GM21576 (cell line): ENCODE data around the gene MYLIP.
"Not testable (repeated sequence)": the region's sequence is repeated elsewhere in the genome, so short reads cannot be mapped to it uniquely, and the experiment has no call there.

ENCODE experiments used
- ATAC-seq: cut with Tn5 transposase; IDR thresholded peaks from one replicate; pipeline ENCODE4 v1.9.1; 2021; ENCODE audit warnings: mild to moderate bottlenecking, moderate library complexity; ENCODE audit not compliant: unreplicated experiment

The MYLIP gene

DNA sequence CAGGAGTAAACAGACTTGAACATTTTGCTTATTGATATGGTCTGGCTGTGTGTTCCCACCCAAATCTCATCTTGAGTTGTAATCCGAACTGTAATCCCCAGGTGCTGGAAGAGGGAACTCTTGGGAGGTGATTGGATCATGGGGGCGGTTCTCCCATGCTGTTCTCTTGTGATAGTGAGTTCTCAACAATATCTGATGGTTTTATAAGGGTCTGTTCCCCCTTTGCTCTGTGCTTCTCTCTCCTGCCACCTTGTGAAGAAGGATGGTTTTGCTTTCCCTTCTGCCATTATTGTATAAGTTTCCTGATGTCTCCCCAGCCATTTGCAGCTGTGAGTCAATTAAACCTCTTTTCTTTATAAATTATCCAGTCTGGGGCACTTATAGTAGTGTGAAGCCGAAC lies 40.0 kb downstream of the MYLIP start:
- ATAC-seq = no peak

DNA sequence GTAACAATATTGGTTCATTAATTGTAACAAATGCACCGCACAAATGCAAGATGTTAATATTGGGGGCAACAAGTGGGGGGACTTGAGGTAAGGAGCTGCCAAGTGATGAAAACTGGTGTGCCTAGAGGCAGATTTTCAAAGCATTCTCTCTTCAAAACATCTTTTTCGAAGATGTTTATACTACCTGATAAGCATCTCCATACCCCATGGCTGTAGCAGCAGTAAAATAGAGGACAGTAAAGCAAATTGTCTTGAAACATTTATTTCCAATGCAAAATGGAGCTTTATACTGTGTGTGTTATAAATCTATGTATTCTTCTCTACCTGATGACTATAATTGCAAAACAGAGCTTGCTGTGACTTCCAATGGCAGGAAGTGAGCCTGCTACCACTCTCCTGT lies 42.5 kb downstream of the MYLIP start:
- no peak for ATAC-seq

DNA sequence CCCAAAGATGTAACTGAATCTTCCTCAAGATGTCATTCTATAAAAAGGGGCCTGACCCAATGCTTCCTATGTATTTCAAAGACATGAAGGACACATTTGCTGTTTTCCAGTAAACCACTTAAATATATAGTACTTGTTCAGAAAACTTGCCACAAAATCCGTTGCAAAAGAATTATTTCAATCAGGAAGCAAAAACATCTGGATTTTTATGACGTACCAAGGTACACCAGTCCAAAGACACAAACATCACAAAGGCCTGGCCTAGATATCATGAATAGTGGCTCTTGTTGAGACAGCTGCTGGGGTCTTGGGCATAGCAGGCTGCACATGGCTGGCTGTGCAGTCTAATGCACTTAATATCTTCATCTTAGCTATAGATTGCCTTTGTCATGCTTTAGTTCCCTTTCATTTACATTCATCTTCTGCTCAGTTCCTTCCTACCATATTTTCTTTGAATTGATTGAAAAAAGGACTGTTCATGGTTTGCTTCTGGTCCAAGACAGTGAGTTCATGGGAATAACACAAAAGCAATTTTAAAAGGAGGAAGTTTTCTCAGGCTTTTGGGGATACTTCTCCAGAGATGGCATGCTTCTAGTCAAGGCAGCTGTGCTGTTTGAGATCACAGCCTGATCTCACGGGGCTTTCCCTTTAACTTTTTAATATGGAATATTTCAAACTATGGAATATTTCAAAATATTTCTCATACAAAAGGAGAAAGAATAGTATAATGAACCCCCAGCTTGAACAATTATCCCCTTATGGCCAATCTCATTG lies 44.5 kb downstream of the MYLIP start:
- ATAC-seq = no peak

DNA sequence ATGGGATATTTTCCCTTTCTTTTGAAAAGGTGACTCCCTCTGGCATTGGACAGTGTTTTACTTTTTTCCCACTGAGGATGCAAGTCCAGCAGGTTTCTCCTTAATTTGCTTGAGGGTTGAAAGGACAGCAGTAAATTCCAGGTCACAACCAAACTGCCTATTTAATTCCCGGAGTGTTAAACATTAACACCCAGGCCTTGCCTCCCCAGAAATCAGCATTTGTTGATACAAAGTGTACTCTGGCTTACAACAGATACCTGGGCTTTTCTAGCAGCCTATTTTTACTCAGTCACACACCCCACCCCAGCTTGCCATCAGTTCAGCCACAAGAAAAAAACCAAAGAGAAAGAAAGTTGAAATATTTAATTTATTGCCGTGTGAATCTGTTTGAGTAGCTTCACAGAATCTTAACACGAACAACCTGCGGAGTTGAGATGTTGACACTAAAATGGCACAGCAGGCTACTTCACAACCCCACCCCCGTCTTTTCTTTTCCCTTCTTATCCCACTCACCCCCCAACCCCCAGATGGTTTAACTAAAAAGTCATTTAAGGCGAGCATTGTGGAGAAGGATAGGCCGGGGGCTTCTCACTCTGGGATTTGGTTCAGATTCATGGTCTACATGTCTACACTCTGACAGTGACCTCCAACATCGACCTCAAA lies 45.7 kb downstream of the MYLIP start:
- no peak for ATAC-seq

DNA sequence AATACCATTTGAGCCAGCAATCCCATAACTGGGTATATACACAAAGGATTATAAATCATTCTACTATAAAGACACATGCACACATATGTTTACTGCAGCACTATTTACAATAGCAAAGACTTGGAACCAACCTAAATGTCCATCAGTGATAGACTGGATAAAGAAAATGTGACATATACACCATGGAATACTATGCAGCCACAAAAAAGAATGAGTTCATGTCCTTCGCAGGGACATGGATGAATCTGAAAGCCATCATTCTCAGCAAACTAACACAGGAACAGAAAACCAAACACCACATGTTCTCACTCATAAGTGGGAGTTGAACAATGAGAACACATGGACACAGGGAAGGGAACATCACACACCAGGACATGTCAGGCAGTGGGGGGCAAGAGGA lies 47.7 kb downstream of the MYLIP start:
- not testable (repeated sequence) for ATAC-seq

DNA sequence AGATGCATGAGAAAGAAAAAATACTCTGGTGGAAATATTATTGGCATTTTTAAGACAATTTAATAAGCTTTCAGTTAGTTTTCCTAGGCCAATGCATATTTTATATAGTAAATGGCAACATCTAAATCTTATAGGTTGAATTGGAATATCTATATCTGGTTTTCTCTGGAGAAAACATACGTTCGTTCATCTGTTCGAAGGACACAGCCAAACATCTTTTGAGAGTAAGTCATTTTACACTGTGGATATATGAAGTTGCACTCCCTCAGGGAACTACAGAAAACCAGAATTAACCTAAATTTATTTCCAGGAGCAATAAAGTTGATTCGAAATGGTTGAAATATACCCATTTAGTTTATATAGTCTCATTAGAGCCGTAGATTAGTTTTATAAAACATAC lies 49.0 kb downstream of the MYLIP start:
- no peak for ATAC-seq

DNA sequence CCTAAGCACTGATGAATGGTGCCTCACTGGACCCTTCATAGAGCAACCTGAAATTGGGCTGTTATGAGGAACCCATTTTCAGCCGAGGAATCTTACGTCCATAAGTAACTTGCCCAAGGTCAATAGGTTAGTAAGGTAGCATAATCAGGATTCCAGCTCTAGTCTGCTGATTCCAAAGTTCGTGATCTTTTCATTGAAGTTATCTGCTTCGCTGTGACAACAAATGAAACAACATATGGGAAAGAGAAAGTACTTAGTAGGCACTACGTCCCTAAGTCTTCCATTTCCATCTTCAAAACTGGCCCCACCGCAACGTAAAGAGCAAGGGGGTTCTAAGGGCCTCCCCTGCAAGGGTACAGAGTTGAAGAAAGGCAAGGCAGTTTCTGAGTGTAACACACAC lies 49.5 kb downstream of the MYLIP start:
- ATAC-seq = no peak

DNA sequence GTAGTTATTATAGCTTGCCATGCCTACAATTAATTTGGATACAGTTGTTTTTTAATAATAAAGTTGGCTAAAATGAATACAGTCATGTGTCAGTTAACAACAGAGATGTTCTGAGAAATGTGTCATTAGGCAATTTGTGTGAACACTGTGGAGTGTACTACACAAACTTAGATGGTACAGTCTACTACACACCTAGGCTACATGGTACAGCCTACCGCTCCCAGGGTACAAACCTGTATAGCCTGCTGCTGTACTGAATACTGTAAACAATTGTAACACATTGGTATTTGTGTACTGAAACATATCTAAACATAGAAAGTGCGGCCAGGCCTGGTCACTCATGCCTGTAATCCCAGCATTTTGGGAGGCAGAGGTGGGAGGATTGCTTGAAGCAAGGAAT lies 50.2 kb downstream of the MYLIP start:
- no peak for ATAC-seq

DNA sequence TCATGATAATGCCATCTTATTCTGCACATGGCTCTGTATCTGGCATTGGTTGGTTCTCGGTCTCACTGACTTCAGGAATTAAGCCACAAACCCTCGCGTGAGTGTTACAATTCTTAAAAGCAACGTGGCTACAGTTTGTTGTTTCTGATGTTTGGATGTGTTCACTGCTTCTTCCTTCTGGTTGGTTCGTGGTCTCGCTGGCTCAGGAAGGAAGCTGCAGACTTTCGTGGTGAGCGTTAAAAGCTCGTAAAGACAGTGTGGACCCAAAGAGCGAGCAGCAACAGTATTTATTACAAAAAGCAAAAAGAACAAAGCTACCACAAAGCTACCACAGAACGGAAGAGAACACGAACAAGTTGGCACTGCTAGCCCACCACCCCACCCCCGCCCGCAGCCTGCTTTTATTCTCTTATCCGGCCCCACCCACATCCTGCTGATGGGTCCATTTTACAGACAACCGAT lies 51.1 kb downstream of the MYLIP start:
- ATAC-seq = no peak

DNA sequence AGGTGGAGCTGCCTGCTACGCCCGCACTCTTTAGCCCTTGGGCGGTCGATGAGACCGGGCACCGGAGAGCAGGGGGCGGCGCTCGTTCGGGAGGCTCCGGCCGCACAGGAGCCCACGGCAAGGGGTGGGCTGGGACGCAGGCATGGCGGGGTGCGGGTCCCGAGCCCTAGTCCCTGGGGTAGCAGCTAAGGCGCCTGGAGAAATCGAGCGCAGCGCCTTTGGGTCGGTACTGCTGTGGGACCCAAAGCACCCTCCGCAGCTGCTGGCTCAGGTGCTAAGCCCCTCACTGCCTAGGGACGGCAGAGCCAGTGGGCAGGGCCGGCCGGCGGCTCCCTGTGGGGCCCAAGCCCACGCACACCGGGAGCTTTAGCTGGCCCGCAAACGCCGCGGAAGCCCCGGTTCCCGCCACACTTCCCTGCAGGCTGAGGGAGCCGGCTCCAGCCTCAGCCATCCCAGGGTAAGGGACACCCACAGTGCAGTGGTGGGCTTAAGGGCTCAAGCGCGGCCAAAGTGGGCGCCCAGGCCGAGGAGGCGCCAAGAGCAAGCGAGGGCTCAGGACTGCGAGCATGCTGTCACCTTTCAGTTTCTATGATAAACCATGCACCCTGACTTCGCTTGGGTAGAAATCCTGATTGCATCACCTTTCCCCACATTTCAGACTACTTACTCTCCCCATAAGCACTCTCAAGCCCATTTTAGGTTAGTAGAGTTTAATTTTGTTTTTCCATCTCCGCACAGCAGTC lies 52.0 kb downstream of the MYLIP start:
- no peak for ATAC-seq

DNA sequence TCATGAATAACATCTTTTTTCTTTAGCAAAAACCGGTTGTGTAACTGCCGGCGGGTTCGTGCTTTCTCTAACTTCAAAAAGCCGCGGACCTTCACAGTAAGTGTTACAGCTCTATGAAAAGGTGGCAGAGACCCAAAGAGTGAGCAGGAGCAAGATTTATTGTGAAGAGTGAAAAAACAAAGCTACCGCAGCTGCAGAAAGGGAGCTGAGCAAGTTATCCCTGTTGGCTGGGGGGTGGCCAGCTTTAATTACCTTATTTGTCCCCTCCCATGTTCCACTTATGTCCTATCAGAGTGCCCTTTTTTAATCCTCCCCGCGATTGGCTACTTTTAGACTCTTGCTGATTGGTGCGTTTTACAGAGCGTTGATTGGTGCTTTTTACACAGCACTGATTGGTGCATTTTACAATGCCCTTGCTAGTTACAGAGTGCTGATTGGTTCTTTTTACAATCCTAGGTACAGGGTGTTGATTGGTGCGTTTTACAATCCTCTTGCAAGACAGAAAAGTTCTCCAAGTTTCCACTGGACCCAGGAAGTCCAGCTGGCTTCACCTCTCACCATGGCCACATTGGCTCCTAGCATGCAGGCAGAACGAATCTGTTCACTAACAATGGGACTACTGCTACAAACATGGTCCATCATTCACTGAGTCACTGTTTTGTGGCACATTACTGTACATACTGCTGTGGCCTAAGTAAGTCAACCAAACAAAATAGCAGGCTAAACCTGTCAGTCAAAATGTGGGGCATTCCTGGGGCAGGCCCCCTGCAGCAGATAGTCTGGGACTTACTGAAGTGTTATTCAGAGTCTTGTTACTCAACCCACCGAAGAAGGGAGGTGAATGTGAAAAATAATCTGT lies 52.8 kb downstream of the MYLIP start:
- ATAC-seq = no peak

DNA sequence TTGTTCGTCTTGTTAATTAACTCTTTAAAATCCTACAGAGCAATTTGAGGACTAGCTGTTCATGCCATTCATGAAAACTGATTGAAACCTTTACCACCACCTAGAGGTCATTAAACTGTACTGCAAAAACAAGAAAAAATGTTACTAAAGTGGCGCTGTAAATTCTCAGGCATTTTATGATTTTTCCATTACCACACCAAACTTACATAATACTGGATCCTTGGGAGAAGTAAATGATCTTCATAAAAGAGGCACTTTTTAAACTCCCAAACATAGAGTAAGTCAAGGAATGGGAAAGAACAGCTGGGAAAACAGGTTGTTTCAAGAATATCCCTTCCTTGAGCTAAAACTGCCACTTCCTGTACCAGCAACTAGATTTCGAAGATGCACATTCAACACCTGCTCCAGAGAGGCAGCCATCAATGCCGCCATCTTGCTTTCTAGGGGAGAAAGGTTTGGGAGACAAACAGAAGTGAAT lies 54.3 kb downstream of the MYLIP start:
- no peak for ATAC-seq

DNA sequence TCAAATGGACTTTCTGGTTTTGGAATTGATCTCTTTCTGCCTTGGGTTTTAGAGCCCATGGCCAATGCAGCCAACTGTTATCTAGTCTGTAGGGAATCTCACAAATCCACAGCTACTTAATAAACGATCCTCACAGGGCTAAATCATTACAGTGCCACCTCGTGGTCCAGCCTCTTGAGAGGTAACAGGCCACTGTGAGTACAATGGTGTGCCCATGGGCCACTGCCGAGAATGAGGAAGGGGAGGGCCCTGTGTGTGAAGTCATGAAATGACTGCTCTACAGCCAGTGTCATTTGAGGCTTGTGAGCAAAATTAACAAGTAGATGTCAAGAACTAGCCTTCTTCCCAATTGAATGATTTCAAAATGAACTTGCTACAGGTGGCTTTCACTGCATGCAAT lies 55.2 kb downstream of the MYLIP start:
- ATAC-seq = peak; percentile 68

DNA sequence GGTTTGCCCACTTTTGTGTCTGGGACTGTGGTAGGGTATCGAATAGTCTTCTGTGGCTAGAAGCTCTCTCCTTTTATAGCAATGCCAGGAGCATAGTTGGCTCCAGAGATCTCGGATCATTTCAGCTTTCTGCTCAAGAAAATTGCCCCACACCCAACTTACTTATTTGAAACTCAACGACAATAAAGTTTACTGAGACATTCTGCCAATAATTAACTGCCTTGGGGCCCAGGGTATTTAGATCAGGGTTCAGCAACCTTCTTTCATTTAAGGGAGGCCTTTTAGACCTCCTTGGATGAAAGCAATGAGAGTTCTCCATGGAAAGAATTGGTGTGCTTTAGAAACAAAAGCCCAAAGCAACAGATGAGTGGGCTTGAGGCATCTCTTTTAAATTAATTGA lies 55.7 kb downstream of the MYLIP start:
- no peak for ATAC-seq

DNA sequence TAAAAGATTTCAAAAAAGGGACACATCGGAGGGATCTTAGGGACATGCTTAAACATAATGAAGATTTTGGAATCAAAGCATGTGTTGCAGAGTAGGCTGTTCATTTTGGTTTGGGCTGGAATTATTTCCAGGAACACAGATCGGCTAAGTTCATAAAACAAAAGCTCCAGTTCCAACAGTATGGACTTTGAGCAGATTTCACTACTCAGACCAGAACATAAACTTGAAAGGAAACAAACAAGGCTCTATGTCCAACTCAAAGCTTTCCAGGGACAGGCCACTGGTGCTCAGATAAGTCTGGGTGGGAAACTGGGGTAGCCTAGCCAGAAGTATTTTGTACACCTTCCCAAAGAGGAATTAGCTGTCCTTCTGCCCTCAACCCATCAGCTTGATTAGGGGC lies 58.3 kb downstream of the MYLIP start:
- ATAC-seq = no peak

DNA sequence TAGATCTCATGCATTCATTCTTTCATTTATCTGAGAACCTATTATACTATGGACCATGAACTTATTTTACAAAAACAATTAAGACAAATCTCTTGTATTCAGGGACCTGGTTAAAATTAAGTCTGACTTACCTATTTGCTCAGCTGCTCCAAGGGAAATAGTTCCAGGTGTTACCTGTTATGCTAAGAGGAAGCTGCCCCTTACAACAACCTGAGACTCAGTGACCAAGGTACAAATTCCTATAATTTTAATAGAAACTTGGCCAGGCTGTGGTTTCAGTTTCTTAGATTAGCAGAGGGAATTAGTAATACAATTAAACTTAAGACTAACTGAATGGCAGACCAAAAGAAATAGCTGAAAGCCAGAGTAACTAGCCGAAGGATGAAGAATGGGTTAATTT lies 61.3 kb downstream of the MYLIP start:
- no peak for ATAC-seq

DNA sequence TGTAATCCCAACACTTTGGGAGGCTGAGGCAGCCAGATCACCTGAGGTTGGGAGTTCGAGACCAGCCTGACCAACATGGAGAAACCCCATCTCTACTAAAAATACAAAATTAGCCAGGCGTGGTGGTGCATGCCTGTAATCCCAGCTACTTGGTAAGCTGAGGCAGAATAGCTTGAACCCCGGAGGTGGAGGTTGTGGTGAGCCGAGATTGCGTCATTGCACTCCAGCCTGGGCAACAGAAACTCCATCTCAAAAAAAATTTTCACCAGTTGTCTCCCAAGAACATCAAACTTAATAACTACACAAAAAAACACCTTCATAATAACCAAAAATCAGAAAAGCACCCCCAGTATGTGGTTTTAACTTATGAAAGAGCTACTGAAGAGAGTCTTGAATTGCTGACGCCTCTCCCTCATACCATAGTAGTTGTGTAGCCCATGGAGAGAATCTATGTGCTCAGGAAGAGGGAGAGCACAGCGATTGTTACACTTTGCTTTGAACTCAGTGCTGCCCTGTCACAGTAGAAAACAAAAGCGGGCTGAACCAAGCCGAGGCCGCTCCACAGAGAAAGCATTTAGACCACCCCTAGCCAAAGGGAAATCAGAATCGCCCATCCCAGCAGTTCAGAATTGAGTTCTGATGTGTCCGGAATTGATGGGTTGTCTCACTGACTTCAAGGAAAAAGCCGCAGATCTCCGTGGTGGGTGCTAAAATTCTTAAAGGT lies 67.5 kb downstream of the MYLIP start:
- no peak for ATAC-seq

DNA sequence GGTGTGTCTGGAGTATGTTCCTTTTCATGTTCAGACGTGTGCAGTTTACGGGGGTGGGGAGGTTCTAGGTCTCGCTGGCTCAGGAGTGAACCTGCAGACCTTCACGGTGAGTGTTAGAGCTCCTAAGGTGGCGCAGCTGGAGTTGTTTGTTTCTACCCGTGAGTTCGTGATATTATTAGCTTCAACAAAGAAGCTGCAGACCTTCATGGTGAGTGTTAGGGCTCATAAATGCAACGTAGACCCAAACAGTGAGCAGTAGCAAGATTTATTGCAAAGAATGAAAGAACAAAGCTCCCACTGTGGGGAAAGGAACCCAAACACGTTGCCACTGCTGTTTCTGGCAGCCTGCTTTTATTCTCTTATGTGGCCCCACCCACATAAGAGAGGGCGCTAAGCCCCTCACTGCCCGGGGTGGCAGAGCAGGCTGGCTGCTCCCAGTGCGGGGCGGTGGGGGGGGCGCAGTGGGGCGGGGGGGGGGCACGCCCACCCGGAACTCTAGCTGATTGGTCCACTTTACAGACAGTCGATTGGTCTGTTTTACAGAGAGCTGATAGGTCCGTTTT lies 68.2 kb downstream of the MYLIP start:
- no peak for ATAC-seq
